WI38 (cell line): ENCODE results near the gene BUB3.

Source experiments
- H3K4me3 ChIP-seq: 2 replicates; pipeline ENCODE4 v1.5.1; 2011; ENCODE audit warnings: low read depth, mild to moderate bottlenecking, control low read depth, low read length
- CTCF ChIP-seq: IDR thresholded peaks from 2 replicates; pipeline ENCODE4 v1.5.1; 2012; ENCODE audit warnings: low read depth, mild to moderate bottlenecking, control low read depth, low read length

The BUB3 gene

GRCh38 chr10:123180101-123181090, 26.2 kb downstream of the BUB3 start:
- no peak overlapping the region for H3K4me3 ChIP-seq
- no peak for TF ChIP-seq CTCF

DNA sequence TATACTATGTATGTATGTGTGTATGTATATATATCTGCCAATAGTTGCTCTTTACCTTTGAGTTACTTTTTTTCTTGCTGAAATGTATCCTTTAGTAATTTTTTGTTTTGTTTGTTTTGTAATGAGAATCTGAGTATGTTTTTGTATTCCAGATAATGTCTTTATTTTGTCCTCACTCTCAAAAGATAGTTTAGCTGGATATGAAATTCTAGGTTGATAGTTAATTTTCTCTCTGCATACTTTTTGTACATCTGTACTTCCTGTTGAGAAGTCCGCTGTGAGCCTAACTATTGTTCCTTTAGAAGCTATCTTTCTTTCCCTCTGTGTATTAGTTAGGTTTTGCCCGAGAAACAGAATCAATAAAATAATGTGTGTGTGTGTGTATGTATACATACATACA, 29.5 kb downstream of the BUB3 start:
- no peak for TF ChIP-seq CTCF

GRCh38 chr10:123187781-123188180, 33.6 kb downstream of the BUB3 start:
- no peak for TF ChIP-seq CTCF

More for the DNA sequence above, 29.5 kb downstream of the BUB3 start:
- H3K4me3 ChIP-seq = no peak overlapping the region

DNA sequence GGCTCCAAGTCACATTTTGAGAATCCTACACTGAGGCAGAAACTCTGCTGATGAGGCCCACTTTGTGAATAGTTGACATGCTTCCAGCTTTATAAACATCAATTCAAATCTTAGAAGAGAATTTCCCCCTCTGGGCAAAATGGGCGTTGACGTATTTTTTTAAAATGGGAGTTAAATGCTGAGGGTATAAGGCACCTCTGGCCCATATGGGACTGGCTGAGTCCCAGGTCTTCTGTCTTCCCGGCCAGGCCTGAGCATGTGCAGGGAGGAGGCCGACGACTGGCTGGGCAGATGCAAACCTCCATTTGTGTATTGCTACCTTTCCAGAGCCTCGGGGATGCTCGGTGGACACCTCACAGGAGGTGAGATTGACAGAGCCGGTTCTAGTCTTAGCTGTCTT, 37.7 kb downstream of the BUB3 start:
- no peak for TF ChIP-seq CTCF
- H3K4me3 ChIP-seq = no peak overlapping the region

More at GRCh38 chr10:123187781-123188180, 33.6 kb downstream of the BUB3 start:
- H3K4me3 ChIP-seq = no peak overlapping the region

GRCh38 chr10:123194056-123194455, 39.9 kb downstream of the BUB3 start:
- H3K4me3 ChIP-seq = no peak overlapping the region
- no peak for TF ChIP-seq CTCF

DNA sequence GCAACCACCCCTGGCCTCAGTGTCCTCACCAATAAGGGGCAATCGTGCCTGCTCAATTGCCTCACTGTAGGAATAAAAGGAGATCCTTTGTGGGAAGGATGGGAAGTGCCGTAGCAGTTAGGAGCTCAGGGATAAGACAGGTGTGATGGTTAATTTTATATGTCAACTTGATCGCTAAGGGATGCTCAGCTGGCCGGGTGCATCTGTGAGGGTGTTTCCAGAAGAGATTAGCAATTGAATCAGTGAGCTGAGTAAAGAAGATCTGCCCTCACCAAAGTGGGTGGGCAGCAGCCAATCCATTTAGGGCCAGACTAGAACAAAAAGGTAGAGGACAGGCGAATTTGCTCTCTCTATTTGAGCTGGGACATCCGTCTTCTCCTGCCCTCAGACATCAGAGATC, 46.3 kb downstream of the BUB3 start:
- TF ChIP-seq CTCF = no peak
- H3K4me3 ChIP-seq = no peak overlapping the region

DNA sequence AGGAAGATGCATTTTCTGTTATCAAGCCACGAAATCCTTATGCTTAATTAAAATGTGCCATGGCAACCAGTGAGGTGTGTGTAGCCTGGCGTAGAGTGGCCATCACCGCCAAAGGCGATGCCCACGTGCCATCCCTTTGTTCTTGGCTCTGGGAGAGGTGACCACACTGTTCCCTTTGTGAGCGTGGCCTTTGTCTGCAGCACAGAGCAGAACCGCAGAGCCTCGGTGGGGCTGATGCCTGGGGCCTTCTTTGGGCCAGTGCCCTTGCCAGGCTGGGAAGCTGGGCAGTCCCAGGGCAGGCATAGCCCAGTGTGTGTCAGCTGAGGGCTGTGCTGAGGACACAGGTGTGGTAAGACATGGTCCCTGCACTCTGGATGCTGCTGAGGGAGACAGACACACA, 48.3 kb downstream of the BUB3 start:
- no peak for TF ChIP-seq CTCF
- H3K4me3 ChIP-seq = no peak overlapping the region
